Measurements from ENCODE around the gene WDR64. TPM values are rescaled to one million over a fixed set of nuclear protein-coding genes. Genes with fewer than 3 reads are reported as not detected.

The WDR64 gene
- total RNA-seq, 6 experiments from 2014 or later = 0.17 to 0.27 TPM; not detected in 4

DNA sequence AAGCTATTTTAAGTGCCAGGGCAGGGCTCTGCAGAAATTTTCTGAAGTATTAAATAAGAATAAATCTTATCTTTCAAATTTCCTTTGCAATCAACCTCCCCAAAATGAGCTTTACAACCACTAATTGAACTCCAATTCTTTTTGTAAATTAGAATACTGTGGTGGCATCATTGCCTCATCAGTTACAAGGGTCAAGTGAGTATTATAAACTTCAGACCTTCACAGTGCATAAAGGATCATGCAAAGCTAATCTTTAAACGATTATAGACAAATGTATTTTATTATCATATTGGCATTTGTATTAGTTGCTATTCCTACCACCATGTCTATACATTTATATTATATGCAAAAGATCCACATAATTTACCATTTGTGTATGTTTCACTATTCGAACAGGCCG is 19.1 kb upstream of the WDR64 start:
- ATAC-seq (peak in 2 of 4 donors; percentile 30 to 47), DNase-seq (no peak)
- intact Hi-C loops (cut with DNase I) = loop anchor here in 1 of 2 donors (10.0 kb wide), 1 partner anchor 202 kb away; no protein-coding TSS in a partner anchor
- H3K4me3 ChIP-seq = no peak overlapping the region
- no peaks in the 10 kb centered on the region for H3K27me3 ChIP-seq
- H3K36me3 ChIP-seq = peaks cover 0 to 8% (median under 1%) of the 10 kb centered on the region in 4 donors
- 74% methylated on average over 3 of the region's 3 CpGs for WGBS (ENCODE audit: insufficient coverage, low coverage, low lambda C conversion rate, missing lambda C conversion rate)
- H3K27ac ChIP-seq = no peak overlapping the region
- TF ChIP-seq POLR2A (IDR thresholded peaks at IDR 0.05) = no peak
- TF ChIP-seq CTCF (IDR thresholded peaks at IDR 0.05) = no peak
- peaks cover 0 to 20% (median 1%) of the 10 kb centered on the region in 4 donors for H3K4me1 ChIP-seq
- no peaks in the 10 kb centered on the region for H3K9me3 ChIP-seq

DNA sequence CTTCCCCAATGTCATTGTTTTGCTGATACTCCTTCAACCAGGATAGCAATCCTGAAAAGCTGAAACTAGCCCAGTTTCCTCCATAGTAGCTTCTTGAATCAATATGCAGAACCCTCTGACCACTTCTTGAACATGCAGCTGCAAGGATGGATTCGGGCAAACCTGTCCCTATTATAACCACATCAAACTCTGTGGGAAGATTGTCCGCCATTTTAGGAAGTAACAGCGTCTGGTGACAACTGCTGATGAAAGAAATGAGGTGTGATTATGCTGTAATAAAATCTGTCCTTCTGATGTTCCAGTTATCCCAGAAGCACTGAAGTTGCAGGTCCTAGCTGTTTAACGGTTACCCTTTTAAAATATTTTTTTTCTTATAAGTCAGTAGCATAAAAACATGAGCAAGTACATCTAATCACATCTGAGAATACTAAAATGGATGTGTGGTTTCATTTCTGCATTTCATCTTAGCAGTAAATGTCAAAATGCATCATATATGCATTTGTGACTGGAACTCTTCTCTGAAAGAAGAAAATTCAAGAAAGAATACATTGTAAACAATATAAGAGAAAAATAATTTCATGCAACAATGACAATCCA is 16.4 kb upstream of the WDR64 start:
- peaks cover 0 to 8% (median under 1%) of the 10 kb centered on the region in 4 donors for H3K36me3 ChIP-seq
- H3K9me3 ChIP-seq = no peaks in the 10 kb centered on the region
- H3K27ac ChIP-seq = no peak overlapping the region
- 89% methylated on average over 4 of the region's 4 CpGs for WGBS (ENCODE audit: insufficient coverage, low coverage, low lambda C conversion rate, missing lambda C conversion rate)
- TF ChIP-seq CTCF (IDR thresholded peaks at IDR 0.05) (no peak), POLR2A (IDR thresholded peaks at IDR 0.05) (no peak)
- ATAC-seq (no peak), DNase-seq (no peak)
- no peak overlapping the region for H3K4me3 ChIP-seq
- H3K4me1 ChIP-seq = peaks cover 0 to 28% (median 2%) of the 10 kb centered on the region in 4 donors
- H3K27me3 ChIP-seq = no peaks in the 10 kb centered on the region
- intact Hi-C loops (cut with DNase I) = loop anchor here in 1 of 2 donors (10.0 kb wide), 1 partner anchor 199 kb away; no protein-coding TSS in a partner anchor

- DNase-seq (no peak), ATAC-seq (no peak)
- no peaks in the 10 kb centered on the region for H3K27me3 ChIP-seq
- intact Hi-C loops (cut with DNase I) = loop anchor here in 1 of 2 donors (10.0 kb wide), 1 partner anchor 199 kb away; no protein-coding TSS in a partner anchor
- H3K9me3 ChIP-seq = no peaks in the 10 kb centered on the region
- H3K4me3 ChIP-seq = no peak overlapping the region
- no peak for TF ChIP-seq CTCF (IDR thresholded peaks at IDR 0.05)
- no peak for TF ChIP-seq POLR2A (IDR thresholded peaks at IDR 0.05)
- 83% methylated on average over 1 of the region's 1 CpG for WGBS (ENCODE audit: insufficient coverage, low coverage, low lambda C conversion rate, missing lambda C conversion rate)
- peaks cover 0 to 8% (median under 1%) of the 10 kb centered on the region in 4 donors for H3K36me3 ChIP-seq
- H3K4me1 ChIP-seq = peaks cover 0 to 24% (median 3%) of the 10 kb centered on the region in 4 donors
- no peak overlapping the region for H3K27ac ChIP-seq
Measured at GRCh38 chr1:241636291-241636690, 15.8 kb upstream of the WDR64 start.

- TF ChIP-seq POLR2A (IDR thresholded peaks at IDR 0.05) = no peak
- no peak for TF ChIP-seq CTCF (IDR thresholded peaks at IDR 0.05)
- intact Hi-C loops (cut with DNase I) = loop anchor here in 1 of 2 donors (10.0 kb wide), 1 partner anchor 198 kb away; no protein-coding TSS in a partner anchor
- Histone ChIP-seq H3K27me3 (no peaks in the 10 kb centered on the region), H3K36me3 (peaks cover 0 to 8% (median under 1%) of the 10 kb centered on the region in 4 donors), H3K4me1 (peaks cover 0 to 23% (median 5%) of the 10 kb centered on the region in 4 donors), H3K9me3 (no peaks in the 10 kb centered on the region), H3K4me3 (no peak overlapping the region), H3K27ac (no peak overlapping the region)
- ATAC-seq (no peak), DNase-seq (no peak)
Measured at GRCh38 chr1:241637046-241637590, 15.0 kb upstream of the WDR64 start.
